ENCODE results near the gene ARHGAP15. TPM values are rescaled to one million over a fixed set of nuclear protein-coding genes. Genes with fewer than 3 reads are reported as not detected.

The ARHGAP15 gene
- total RNA-seq, 1 donor from 2014 or later = not detected

GRCh38 chr2:143361346-143361745, 232.1 kb downstream of the ARHGAP15 start:
- Histone ChIP-seq H4K20me1 (ENCODE audit: insufficient read depth, low read length) (no peaks in the 10 kb centered on the region), H3K9ac (ENCODE audit: low read length) (no peak overlapping the region), H3K9me3 (ENCODE audit: insufficient read depth, low read depth, low read length) (no peaks in the 10 kb centered on the region), H3K4me1 (ENCODE audit: insufficient read depth, low read length) (no peaks in the 10 kb centered on the region), H3K36me3 (ENCODE audit: insufficient read depth, low read length) (no peaks in the 10 kb centered on the region), H3K27ac (ENCODE audit: low read depth, low read length) (no peak overlapping the region), H2AFZ (ENCODE audit: low read depth, low read length) (no peak overlapping the region), H3K4me3 (ENCODE audit: insufficient read depth, low read depth, low read length) (no peak overlapping the region), H3K27me3 (ENCODE audit: insufficient read depth, low read length) (no peaks in the 10 kb centered on the region), H3K4me2 (ENCODE audit: low read length) (no peak overlapping the region), H3K79me2 (ENCODE audit: insufficient read depth, low read length) (no peaks in the 10 kb centered on the region)
- Mint-ChIP-seq H3K36me3 (ENCODE audit: low read depth, unreplicated experiment) (no peaks in the 10 kb centered on the region), H3K27ac (ENCODE audit: unreplicated experiment) (no peak overlapping the region), H3K27me3 (ENCODE audit: low read depth, unreplicated experiment) (peaks cover 2% of the 10 kb centered on the region), H3K4me3 (ENCODE audit: unreplicated experiment) (no peak overlapping the region), H3K9me3 (ENCODE audit: unreplicated experiment) (no peaks in the 10 kb centered on the region), H3K4me1 (ENCODE audit: low read depth, unreplicated experiment) (no peaks in the 10 kb centered on the region)
- FAIRE-seq (no peak), DNase-seq (ENCODE audit: low read depth) (no peak)
- no peak for TF ChIP-seq EZH2 (IDR thresholded peaks at IDR 0.05; ENCODE audit: insufficient read depth, low read length)
- TF ChIP-seq CTCF (IDR thresholded peaks at IDR 0.05; ENCODE audit: insufficient read depth, low read depth, low read length) = no peak

- no peaks in the 10 kb centered on the region for H3K9me3 ChIP-seq (ENCODE audit: insufficient read depth, low read depth, low read length)
- no peak for DNase-seq (ENCODE audit: low read depth)
- no peaks in the 10 kb centered on the region for H4K20me1 ChIP-seq (ENCODE audit: insufficient read depth, low read length)
- H3K27ac Mint-ChIP-seq (ENCODE audit: unreplicated experiment) = no peak overlapping the region
- no peak for TF ChIP-seq CTCF (IDR thresholded peaks at IDR 0.05; ENCODE audit: insufficient read depth, low read depth, low read length)
- no peak for TF ChIP-seq EZH2 (IDR thresholded peaks at IDR 0.05; ENCODE audit: insufficient read depth, low read length)
- no peaks in the 10 kb centered on the region for H3K27me3 ChIP-seq (ENCODE audit: insufficient read depth, low read length)
- no peak for FAIRE-seq
- no peaks in the 10 kb centered on the region for H3K4me1 Mint-ChIP-seq (ENCODE audit: low read depth, unreplicated experiment)
- H3K9me3 Mint-ChIP-seq (ENCODE audit: unreplicated experiment) = no peaks in the 10 kb centered on the region
- H3K4me2 ChIP-seq (ENCODE audit: low read length) = no peak overlapping the region
- no peaks in the 10 kb centered on the region for H3K27me3 Mint-ChIP-seq (ENCODE audit: low read depth, unreplicated experiment)
- no peak overlapping the region for H3K4me3 ChIP-seq (ENCODE audit: insufficient read depth, low read depth, low read length)
- no peak overlapping the region for H3K4me3 Mint-ChIP-seq (ENCODE audit: unreplicated experiment)
- no peaks in the 10 kb centered on the region for H3K4me1 ChIP-seq (ENCODE audit: insufficient read depth, low read length)
- H3K36me3 Mint-ChIP-seq (ENCODE audit: low read depth, unreplicated experiment) = no peaks in the 10 kb centered on the region
- no peak overlapping the region for H3K9ac ChIP-seq (ENCODE audit: low read length)
- H3K79me2 ChIP-seq (ENCODE audit: insufficient read depth, low read length) = no peaks in the 10 kb centered on the region
- no peaks in the 10 kb centered on the region for H3K36me3 ChIP-seq (ENCODE audit: insufficient read depth, low read length)
- no peak overlapping the region for H2AFZ ChIP-seq (ENCODE audit: low read depth, low read length)
- H3K27ac ChIP-seq (ENCODE audit: low read depth, low read length) = no peak overlapping the region
Measured at GRCh38 chr2:143371616-143372015, 242.4 kb downstream of the ARHGAP15 start.

- no peak overlapping the region for H3K4me3 ChIP-seq (ENCODE audit: insufficient read depth, low read depth, low read length)
- no peaks in the 10 kb centered on the region for H3K79me2 ChIP-seq (ENCODE audit: insufficient read depth, low read length)
- no peaks in the 10 kb centered on the region for H3K27me3 ChIP-seq (ENCODE audit: insufficient read depth, low read length)
- Mint-ChIP-seq H3K27me3 (ENCODE audit: low read depth, unreplicated experiment) (no peaks in the 10 kb centered on the region), H3K27ac (ENCODE audit: unreplicated experiment) (no peak overlapping the region), H3K4me1 (ENCODE audit: low read depth, unreplicated experiment) (no peaks in the 10 kb centered on the region), H3K36me3 (ENCODE audit: low read depth, unreplicated experiment) (no peaks in the 10 kb centered on the region), H3K9me3 (ENCODE audit: unreplicated experiment) (no peaks in the 10 kb centered on the region), H3K4me3 (ENCODE audit: unreplicated experiment) (no peak overlapping the region)
- no peaks in the 10 kb centered on the region for H3K36me3 ChIP-seq (ENCODE audit: insufficient read depth, low read length)
- H3K4me1 ChIP-seq (ENCODE audit: insufficient read depth, low read length) = no peaks in the 10 kb centered on the region
- FAIRE-seq = no peak
- no peak overlapping the region for H3K27ac ChIP-seq (ENCODE audit: low read depth, low read length)
- H2AFZ ChIP-seq (ENCODE audit: low read depth, low read length) = no peak overlapping the region
- H3K9me3 ChIP-seq (ENCODE audit: insufficient read depth, low read depth, low read length) = no peaks in the 10 kb centered on the region
- no peak overlapping the region for H3K4me2 ChIP-seq (ENCODE audit: low read length)
- TF ChIP-seq EZH2 (IDR thresholded peaks at IDR 0.05; ENCODE audit: insufficient read depth, low read length) = no peak
- TF ChIP-seq CTCF (IDR thresholded peaks at IDR 0.05; ENCODE audit: insufficient read depth, low read depth, low read length) = no peak
- no peaks in the 10 kb centered on the region for H4K20me1 ChIP-seq (ENCODE audit: insufficient read depth, low read length)
- no peak overlapping the region for H3K9ac ChIP-seq (ENCODE audit: low read length)
- no peak for DNase-seq (ENCODE audit: low read depth)
Measured at GRCh38 chr2:143375384-143375880, 246.2 kb downstream of the ARHGAP15 start.
